ENCODE measurements around the gene LCN12.

Gene LCN12

GRCh38 chr9:136927343-136928271 lies 24.5 kb upstream of the LCN12 start:
- no peak for TF ChIP-seq CTCF (IDR thresholded peaks at IDR 0.05; ENCODE audit: insufficient read depth, missing control alignments)
- no peak for DNase-seq (ENCODE audit: insufficient read length, low spot score)
- no peak for FAIRE-seq

DNA sequence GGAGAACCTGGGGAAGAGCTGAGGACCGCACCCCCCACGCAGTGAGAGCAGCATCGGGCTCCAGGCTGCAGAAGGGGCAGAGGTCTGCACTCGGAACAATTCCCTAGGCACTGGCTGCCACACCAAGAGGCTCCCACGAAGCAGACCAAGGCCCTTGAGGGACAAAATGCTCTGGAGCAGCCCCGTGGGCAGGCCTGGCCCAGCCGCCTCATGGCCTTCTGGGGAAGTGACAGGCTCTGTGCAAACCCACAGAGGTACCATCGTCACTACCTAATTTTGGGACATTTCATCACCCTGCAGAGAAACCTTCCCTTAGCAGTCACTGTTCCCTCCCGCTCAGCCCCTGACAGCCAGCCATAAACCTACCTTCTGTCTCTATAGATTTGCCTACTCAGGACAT lies 23.5 kb upstream of the LCN12 start:
- FAIRE-seq (no peak), DNase-seq (ENCODE audit: insufficient read length, low spot score) (no peak)
- TF ChIP-seq CTCF (IDR thresholded peaks at IDR 0.05; ENCODE audit: insufficient read depth, missing control alignments): no peak

GRCh38 chr9:136930014-136930413 lies 22.1 kb upstream of the LCN12 start:
- TF ChIP-seq CTCF (IDR thresholded peaks at IDR 0.05; ENCODE audit: insufficient read depth, missing control alignments): no peak
- DNase-seq (ENCODE audit: insufficient read length, low spot score) (no peak), FAIRE-seq (no peak)

DNA sequence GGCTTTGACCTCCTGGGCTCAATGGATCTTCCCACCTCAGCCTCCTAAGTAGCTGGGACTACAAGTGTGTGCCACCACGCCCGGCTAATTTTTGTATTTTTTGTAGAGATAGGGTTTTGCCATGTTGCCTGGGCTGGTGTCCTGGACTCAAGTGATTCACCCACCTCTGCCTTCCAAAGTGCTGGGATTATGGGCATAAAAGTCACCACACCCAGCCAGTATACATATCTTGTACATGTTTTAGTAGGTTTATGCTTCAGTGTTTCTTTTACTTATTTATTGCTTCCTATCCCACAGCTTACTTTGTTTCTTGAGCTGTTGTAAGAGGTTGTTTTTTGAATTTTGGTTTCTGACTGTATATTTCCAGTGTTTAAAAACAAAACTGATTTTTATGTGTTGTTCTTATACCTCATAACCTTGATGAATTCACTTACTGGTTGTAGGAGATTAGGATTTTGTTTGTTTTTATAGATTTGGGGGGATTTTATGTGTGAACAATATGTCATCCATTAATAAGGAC lies 20.4 kb upstream of the LCN12 start:
- no peak for DNase-seq (ENCODE audit: insufficient read length, low spot score)
- no peak for FAIRE-seq
- TF ChIP-seq CTCF (IDR thresholded peaks at IDR 0.05; ENCODE audit: insufficient read depth, missing control alignments): no peak

GRCh38 chr9:136934277-136934676 lies 17.8 kb upstream of the LCN12 start:
- no peak for TF ChIP-seq CTCF (IDR thresholded peaks at IDR 0.05; ENCODE audit: insufficient read depth, missing control alignments)
- FAIRE-seq (no peak), DNase-seq (ENCODE audit: insufficient read length, low spot score) (no peak)

DNA sequence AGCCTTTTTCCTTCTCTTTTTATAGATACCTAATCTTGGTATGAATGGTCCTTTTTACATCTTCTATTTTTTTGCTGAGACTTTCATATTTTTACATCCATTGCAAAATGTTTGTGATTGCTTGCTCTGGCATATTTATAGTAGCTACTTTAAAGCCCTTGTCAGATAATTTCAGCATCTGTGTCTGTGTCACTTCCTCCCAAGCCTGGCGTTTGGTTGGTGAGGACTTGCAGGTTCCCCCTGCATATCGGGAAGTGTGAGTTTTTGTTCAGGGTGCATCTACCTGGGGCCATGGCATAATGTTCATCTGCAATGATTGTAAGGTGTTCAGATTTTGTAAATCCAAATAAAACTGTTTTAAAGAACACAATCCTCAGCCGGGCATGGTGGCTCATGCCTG lies 16.4 kb upstream of the LCN12 start:
- DNase-seq (ENCODE audit: insufficient read length, low spot score) (no peak), FAIRE-seq (no peak)
- TF ChIP-seq CTCF (IDR thresholded peaks at IDR 0.05; ENCODE audit: insufficient read depth, missing control alignments): no peak

DNA sequence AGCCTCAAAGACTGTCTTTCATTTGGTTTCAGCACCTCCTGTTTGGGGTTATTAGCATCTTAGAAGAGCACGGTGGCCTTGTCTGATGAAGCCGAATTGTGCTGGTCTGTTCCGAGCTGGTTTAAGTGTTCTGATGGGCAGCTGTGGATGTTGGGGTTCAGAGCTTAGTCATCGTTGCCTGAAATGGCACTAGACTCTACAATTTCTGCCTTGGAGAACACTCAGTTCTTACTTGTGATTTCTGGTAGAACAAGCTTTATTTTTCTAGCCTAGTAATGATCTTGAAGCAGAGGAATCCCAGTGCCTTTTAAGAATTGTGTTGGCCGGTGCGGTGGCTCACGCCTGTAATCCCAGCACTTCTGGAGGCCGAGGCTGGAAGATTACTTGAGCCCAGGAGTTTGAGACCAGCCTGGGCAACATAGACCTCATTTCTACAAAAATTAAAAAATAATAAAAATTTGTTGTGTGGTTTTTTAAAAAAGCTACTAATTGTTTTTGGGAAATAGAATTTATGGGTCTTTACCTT lies 15.4 kb upstream of the LCN12 start:
- no peak for DNase-seq (ENCODE audit: insufficient read length, low spot score)
- no peak for TF ChIP-seq CTCF (IDR thresholded peaks at IDR 0.05; ENCODE audit: insufficient read depth, missing control alignments)
- FAIRE-seq: no peak
